ENCODE results near the gene GPX3. TPM values are rescaled to one million over a fixed set of nuclear protein-coding genes. Genes with fewer than 3 reads are reported as not detected.
A peak's percentile ranks its signal among the peaks of the same experiment; 100 is the strongest.

Gene GPX3
- total and polyA plus RNA-seq, 2 of the 8 experiments (the other 6 are each of a cell fraction or from before 2014, with no cell fraction given) = 27.8 to 77.9 TPM

GRCh38 chr5:151073280-151073679 lies 52.9 kb downstream of the GPX3 start:
- H3K4me2 ChIP-seq (ENCODE audit: insufficient read depth in 1 of 2, low read depth in 2 of 2, low read length in 2 of 2) = no peak overlapping the region
- H2AK5ac ChIP-seq (ENCODE audit: low read depth, low read length) = no peak overlapping the region
- no peak overlapping the region for H2BK5ac ChIP-seq (ENCODE audit: low read depth, low read length)
- peaks cover 0 to 4% of the 10 kb centered on the region in 2 experiments for H4K20me1 ChIP-seq (replicated peaks in 1 of 2; ENCODE audit: control insufficient read depth in 1 of 2, insufficient read depth in 2 of 2, low read length in 2 of 2)
- ChIA-PET POLR2A (ENCODE audit: partially characterized antibody) (no interaction called here), CTCF (ENCODE audit: partially characterized antibody) (interaction anchor here (1.1 to 28.6 kb wide), 4 partner anchors 11 to 39 kb away, joined by 4 to 442 read pairs (median 88); no protein-coding TSS in a partner anchor)
- no peak for DNase-seq (ENCODE audit: low read depth in 1 of 2, low spot score in 2 of 2)
- 87% methylated on average over 2 of the region's 2 CpGs; no CpG with 5 or more reads in 1 of the 2 experiments for WGBS, 2 experiments (ENCODE audit: extremely low coverage in 1 of 2, insufficient coverage in 1 of 2, insufficient read length in 1 of 2, insufficient replicate concordance in 2 of 2, low coverage in 1 of 2, low lambda C conversion rate in 2 of 2, missing lambda C conversion rate in 1 of 2)
- H3K79me2 ChIP-seq (ENCODE audit: control insufficient read depth in 1 of 2, insufficient read depth in 2 of 2, low read length in 2 of 2) = peaks cover 0 to 28% of the 10 kb centered on the region in 2 experiments; a peak in 2 of 4 replicates
- no peak overlapping the region for H2AFZ ChIP-seq (ENCODE audit: low read length)
- no peak overlapping the region for H2BK20ac ChIP-seq (ENCODE audit: low read length)
- no peak overlapping the region for H4K8ac ChIP-seq (ENCODE audit: extremely low read depth, insufficient read depth, low read length)
- H3K23me2 ChIP-seq (ENCODE audit: low read depth, low read length) = no peaks in the 10 kb centered on the region
- H3K23ac ChIP-seq (ENCODE audit: insufficient read length) = no peak overlapping the region
- no peaks in the 10 kb centered on the region for H3K36me3 ChIP-seq (ENCODE audit: control insufficient read depth in 2 of 4, insufficient read depth in 4 of 4, low read length in 3 of 4)
- H3K27me3 ChIP-seq (replicated peaks in 1 of 4; ENCODE audit: control insufficient read depth in 3 of 4, extremely low read depth in 1 of 4, insufficient read depth in 3 of 4, low read length in 3 of 4) = no peaks in the 10 kb centered on the region
- no peak overlapping the region for H3K14ac ChIP-seq (ENCODE audit: insufficient read length)
- TF ChIP-seq RBBP5 (IDR thresholded peaks at IDR 0.05; ENCODE audit: borderline replicate concordance, low read depth, low read length) (no peak), KDM1A (IDR thresholded peaks at IDR 0.05; ENCODE audit: borderline replicate concordance, low read length) (peak; percentile 62; the same call in 1 of the 2 replicates), BRCA1 (IDR thresholded peaks at IDR 0.05; ENCODE audit: low read depth, low read length) (no peak), EGR1 (IDR thresholded peaks at IDR 0.05; ENCODE audit: borderline replicate concordance, low read depth, low read length) (no peak), CHD1 (IDR thresholded peaks at IDR 0.05; ENCODE audit: low read depth, low read length) (no peak)
- H2BK120ac ChIP-seq (replicated peaks; ENCODE audit: low read depth, low read length) = no peak overlapping the region
- H3K4ac ChIP-seq (replicated peaks; ENCODE audit: insufficient read length, low read depth, low read length) = no peak overlapping the region
- no peak overlapping the region for H3K56ac ChIP-seq (replicated peaks; ENCODE audit: insufficient read length, low read depth, low read length)
- no peaks in the 10 kb centered on the region for H3K9me3 ChIP-seq (ENCODE audit: insufficient read depth in 2 of 2, low read depth in 1 of 2, low read length in 1 of 2)
- H3K18ac ChIP-seq (ENCODE audit: extremely low read depth, low read length) = no peak overlapping the region
- FAIRE-seq = no peak
- no peak overlapping the region for H2BK15ac ChIP-seq (ENCODE audit: low read length)
- H3K79me1 ChIP-seq (ENCODE audit: low read depth, low read length) = peaks cover 5% of the 10 kb centered on the region; the same call in 1 of the 2 replicates
- H3K4me1 ChIP-seq (replicated peaks in 1 of 4; ENCODE audit: control insufficient read depth in 3 of 4, insufficient read depth in 4 of 4, low read length in 3 of 4) = no peaks in the 10 kb centered on the region; a peak in 1 of 7 replicates
- no peak overlapping the region for H4K91ac ChIP-seq (replicated peaks; ENCODE audit: insufficient read length, low read length)
- H2BK12ac ChIP-seq (ENCODE audit: low read depth, low read length) = no peak overlapping the region
- no peak overlapping the region for H3K27ac ChIP-seq (ENCODE audit: low read depth, low read length)
- H4K5ac ChIP-seq (ENCODE audit: insufficient read length, low read depth, low read length) = no peak overlapping the region
- no peak overlapping the region for H3K4me3 ChIP-seq (ENCODE audit: extremely low read depth in 1 of 4, insufficient read depth in 2 of 4, low read depth in 3 of 4, low read length in 4 of 4)
- no peak overlapping the region for H3K9ac ChIP-seq (replicated peaks in 1 of 4; ENCODE audit: extremely low read depth in 1 of 4, low read depth in 3 of 4, low read length in 3 of 4)
